ENCODE measurements around the gene SEC63.

The SEC63 gene

DNA sequence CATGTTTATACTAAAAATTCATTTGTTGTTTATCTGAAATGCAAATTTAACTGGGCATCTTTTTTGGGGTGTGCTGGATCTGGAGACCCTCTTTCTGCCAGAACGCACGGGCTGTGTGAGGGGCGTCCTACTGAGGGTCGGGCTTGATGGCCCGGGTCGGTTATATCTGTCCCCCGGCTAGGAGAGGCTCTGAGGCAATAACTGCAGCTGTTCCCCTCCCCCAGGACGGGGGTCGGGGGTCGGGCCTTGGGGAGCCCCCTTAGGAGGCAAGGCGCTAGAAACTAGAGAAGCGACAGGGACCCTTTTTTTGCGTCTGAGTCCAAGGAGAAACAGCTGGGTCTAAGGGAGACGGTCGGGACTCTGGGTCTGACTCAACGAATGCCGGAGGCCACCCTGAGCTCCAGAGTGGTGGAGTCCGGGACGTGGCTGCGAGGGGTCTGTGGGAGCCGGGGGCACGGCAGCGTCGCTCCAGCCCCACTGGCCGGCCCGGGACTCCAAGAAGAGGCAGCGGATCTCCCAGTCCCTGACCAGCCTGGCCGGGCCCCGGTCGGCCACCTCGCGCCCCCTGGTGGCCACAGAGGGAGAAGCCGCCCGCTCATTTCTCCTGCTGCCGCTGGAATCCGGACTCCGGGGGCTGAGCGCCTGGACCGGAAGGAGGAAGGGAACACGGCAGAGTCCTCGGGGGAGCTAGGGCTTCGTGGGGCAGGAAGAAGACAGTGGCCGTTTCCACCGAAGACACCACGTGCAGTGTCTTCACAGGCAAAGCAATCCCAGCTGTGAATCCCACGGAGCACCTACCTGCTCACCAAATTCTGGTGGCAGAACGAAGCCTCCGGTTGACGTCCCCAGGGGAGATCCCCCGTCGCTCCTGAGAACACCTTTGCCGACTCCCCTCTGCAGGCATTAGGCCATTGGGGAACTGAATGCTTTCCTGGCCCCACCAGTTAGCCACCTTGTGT, 109.9 kb downstream of the SEC63 start:
- peak; percentile 72 for DNase-seq

DNA sequence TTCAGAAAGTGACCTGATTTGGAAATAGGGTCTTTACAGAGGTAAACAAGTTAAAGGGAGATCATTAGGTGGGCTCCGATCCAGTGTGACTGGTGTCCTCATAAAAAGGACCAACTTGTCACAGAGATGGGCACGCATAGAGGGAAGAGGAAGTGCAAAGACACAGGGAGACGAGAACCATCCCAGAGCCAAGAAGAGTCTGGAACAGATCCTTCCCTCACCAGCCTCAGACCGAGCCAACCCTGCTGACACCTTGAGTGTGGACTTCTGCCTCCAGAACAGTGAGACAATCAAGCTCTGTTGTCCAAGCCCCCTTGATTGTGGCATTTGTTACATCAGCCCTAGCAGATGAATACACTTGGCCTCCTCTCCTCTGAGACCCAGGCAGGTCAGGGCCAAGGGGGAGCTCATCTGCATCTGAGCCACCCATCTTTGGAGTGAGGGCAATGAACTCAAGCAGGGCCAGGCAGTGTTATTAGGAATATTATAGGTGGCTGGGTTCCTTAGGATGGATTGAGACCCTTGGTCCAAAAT, 111.7 kb downstream of the SEC63 start:
- no peak for DNase-seq

DNA sequence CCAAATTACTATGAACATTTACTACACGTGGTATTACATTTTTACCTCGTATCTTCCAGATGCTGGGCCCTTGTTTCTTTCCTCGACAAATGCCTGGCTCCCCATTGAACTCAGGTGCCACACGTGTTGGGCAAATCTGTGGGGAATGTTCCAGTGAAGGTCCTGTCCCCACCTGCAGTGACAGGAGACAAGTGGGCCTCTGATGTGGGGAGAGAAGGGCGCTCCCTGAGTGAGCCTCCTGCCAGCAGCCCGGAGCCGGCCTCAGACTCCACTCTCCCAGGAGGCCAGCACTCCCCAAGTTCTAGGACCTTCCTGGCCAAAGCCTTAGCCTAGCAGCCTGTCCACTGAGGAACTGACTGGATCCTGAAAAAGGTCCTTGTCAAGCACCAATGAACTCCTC, 112.2 kb downstream of the SEC63 start:
- DNase-seq, result no peak

DNA sequence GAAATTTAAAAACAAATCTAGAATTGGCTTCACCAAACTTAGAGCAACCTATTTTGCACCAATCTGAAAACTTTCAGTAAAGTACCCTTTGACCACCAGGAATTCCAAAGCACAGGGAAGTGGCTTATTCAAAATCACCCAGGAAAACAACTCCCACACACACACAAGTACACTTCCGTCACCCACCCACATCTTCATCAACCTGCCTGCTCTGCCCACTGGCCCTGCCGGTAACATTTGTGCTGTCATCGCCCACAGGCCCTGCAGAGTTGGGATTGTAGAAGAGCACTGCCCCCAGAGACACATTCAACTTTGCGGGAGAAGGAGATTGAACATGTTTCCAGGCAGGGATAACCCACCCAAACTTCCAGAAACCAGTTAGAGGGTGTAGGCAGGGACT, 114.6 kb downstream of the SEC63 start:
- no peak for DNase-seq

DNA sequence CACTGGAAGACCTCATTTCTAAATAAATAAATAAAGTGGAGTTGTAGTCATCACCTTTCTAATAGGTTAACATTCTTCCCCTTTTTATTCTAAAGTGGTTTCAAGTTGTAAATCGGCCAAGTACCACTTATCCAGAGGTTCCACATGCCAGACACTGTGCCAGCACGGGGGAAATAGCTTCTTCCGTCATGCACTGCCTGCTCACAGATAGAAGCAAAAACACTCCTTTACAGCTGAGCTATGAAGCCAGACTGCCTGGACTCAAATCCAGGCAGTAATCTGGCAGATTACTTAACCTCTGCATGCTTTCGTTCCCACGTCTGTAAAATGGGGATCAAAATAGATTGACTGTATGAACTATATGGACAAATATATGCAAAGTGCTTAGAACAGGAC, 116.7 kb downstream of the SEC63 start:
- DNase-seq, result no peak

DNA sequence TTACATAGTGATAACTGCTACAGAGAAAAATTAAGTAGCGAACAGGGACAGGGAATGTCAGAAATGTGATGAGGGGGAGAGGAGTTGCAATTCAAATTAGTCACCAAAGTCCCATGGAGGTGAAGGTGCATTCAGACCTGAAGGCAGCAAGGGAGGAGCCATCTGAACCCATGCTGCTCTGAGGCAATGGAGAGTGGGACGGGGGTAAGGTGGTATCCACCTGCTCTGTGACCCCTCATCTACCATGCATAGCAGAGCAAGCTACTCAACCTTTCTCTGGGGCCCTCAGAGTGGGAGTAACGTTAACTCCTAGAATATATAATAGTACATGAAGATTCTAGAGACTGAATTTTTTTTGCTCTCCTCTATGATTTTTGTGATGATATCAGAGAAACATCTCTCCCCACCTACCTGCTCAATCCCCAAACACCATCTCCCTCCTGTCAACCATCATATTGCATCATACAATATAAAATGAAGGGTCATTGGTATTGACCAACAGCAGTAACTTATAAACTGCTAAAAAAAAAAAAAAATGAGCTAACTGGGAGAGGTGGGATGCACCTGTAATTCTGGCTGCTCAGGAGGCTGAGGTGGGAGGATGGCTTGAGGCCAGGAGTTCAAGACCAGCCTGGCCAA, 117.3 kb downstream of the SEC63 start:
- no peak for DNase-seq

DNA sequence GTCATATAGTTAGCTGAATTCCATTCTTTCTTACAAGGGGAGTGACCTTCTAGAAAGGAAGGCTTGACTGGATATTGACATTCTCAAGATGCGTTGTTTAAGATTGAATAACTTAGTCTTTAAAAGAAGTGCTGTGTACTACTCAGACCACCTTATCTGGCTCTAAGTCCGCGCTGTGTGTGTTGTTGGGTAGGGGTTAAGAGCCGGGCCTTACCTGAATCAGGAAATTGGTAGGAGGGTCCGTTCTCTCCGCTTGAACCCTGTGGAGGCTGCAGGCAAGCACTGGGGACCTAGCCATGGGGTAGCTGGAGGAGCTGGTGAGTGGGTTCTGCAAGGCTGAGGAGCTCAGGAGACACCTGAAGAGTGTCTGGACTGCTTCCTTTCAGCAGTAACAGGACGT, 124.9 kb downstream of the SEC63 start:
- DNase-seq, result no peak

DNA sequence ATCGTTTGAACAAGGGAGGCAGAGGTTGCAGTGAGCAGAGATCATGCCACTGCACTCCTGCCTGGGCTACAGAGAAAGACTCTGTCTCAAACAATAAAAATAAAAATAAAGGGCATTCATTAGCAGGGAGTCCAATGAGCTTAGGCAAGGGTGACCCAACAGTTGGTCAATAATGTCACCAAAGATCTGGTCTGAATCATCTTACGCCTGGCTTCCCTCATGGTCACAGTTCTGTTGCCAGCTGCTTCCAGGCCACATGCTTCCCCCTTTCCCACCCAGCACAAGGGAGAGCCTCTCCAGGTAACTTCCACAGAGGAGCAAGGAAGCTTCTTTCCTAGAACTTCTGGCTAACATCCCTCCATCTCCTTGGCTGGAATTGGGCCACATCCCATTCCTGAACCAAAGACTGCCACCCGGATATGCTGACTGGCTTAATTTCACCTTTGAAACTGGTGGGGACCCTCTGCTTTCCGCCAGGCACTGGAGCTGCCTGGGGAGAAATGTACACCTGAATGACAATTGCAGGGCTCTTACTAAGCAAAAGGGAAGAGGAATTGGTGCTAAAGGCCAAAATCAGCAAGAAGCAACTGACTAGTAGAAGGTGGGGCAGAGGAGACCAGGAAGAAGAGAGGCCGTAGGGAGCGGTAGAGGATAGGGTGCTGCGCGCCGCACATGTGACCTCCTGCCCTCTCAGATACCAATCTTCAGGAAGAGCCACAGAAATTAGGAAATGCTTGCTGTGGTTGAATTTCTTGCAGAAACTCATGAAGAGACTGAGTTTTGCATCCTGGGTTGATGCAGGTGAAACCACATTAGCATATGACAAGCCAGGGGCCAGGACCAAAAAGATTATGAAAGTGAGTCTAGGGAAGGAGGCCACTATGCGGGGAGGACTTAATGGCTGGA, 125.6 kb downstream of the SEC63 start:
- DNase-seq, result no peak

DNA sequence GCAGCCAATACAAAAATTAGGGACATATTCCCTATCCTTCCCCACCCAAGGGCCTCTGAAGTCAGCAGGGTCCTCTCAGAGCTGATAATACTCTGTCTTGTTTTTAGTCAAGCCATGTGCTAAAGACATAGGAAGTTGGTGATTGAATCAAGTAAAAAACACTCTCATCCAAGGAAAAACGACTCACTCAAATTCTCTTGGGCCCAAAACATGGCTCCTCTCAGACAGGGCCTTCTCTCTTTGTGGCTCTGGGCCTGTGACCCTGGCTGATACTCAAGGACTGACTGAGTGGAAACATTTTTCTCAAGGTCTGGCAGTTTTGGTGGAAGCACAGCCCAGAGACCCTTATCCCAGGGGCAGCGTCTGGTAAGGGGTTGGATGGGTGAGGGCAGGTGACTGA, 127.9 kb downstream of the SEC63 start:
- no peak for DNase-seq

DNA sequence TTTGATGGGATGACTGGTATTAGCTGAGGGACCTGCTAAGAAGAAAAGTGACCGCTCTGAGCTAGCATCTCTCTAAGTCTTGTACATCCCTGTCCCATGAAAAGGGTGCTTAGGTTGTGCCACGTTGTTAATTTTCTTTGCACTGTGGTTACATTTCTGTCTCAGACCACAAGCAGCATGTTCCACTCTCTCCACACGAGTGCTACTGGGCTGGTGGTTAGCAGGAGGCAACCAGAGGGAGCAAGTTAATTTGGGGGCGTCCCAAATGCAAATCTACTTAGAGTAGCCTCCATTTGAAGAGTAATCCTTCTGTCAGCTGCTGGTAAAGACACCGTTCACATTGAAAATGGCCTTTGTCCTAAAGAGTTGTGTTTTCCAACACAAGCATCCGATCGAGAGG, 130.5 kb downstream of the SEC63 start:
- no peak for DNase-seq

DNA sequence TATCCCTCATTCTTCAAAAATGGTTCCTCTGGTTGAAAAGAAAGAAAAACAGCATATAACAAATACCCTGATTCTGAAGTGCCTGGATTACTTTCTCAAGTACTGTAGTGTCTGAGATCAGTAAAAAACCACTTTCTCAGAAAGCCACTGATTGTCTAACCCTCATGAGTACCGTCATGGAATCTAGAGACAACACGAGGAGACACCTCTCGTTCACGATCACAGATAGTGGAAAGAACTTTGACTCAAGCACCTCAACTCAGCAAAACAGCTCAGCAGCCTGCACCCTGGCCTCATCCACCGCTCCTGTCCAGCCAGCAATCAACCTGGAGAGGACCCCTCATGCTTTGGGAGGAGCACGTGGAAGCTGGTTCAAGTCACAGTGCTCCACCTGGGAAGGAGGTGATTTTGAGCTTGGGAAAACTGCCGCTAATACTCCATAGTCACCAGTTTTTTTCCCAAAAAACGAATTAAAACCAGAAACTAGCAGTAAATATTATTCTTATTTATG, 134.9 kb downstream of the SEC63 start:
- DNase-seq, result peak; percentile 39

DNA sequence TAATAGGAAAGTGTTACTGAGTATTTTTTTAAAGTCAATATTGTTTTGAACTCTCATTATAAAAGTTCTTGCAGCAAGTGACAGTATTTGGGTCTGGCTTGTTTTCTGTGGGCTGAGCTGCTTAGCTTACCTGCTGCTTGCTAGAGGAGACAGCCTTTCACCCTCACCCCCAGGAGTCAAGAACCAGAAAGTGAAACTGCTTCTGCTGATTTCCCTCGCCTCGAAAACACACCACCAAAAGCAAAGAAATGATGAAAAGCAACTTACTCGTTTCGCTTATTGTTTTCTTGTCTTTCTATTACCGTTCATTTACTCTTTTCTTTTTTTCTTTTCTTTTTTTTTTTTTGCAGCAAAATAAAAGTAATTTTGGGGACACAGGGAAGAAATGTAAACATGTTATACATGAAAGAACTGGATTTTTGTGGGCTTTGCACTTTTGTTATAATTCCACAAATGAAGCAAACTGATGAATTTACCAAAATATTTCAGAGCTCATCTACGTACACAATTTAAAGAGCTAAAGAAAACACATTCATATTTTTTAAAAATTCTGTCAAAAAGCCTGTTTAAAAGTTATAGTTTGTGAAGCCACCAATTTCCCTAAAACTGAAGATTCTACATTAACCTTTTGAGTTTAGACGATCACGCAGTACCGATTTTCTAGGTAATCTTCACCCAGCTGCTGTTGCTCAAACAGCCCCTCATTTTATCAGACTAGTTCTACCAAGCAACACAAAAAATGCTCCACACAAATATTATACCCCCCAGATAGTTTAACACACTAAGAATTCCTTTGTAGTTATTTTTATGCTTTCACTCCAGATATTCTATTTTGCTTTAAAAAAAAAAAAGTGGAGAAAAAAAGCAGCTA, 135.6 kb downstream of the SEC63 start:
- peak; percentile 42 for DNase-seq

DNA sequence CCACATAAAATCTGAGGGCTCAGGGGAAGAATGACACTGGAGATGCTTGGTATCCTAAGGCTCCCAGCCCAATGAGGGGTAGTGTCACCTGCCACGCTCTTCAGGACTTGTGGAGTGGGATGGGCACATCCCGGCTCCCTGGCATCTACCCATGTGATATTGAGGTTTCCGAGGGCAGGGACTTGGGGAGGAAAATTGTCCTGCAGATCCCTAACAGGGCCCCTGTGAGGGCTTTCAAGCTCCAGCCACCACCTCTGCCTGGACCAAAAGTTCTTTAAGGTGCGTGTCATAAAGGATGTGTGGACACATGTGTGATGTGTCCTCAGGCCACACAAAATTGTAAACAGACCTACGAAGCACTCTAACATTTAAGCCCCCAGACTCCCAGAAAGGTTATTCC, 136.4 kb downstream of the SEC63 start:
- DNase-seq, result no peak

DNA sequence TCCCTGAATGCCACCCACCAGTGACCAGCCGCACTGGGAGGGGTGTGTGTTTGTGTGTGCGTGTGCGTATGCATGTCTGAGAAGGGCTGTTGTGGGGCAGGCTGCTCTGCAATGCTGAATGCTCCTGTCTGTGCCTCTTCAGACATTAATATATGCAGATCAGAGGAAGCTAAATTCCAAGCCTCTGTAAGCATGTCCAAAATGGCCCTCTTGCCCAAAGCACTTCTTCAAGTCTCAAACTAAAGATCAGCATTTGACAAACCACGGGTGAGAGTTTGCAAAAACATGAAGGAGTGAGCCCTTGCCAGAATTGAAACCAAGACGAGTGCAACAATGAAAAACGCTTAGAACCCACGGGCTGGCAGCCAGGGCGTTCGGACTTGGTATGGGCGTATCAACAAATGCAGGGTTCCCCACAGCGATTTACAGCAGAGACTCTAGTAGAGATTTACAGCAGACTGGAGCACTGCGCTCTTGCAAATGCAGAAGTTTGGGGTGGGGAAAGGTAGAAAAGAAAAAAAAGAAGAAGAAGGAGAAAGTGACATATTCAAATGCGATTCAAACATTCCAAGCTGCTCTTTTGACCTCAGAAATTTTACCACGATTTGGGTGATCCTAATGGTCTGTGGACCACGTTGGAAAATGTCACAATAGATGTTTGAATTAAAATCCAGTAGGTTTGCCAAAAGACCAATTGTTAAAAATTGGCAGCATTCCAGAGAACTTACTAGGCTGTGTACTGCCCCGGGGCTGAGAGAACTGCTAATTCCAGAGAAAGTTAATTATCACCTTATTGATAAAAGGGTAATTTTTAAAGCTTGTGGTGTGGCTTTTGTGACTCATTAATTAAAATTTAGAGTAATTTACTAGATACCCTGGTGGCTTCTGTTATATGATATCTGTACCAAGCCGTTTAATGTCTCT, 137.4 kb downstream of the SEC63 start:
- DNase-seq, result no peak

DNA sequence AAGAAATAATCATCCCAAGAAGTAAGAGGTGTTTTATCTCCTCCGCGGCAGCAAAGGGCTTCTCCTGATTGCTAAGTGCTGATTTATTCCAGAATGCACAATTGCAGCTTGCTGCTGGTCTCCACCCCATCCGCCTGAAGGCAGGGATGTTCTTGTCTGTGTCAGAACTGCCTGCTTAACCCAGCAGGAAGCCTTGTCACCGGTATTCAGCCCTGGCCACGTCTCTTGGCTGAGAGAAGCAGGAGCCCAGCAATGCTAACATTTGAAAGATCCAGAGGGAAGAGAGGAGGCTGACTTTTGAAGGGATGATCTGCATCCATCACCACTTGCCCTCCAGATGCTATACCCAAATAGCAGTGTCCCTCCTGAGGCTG, 138.1 kb downstream of the SEC63 start:
- no peak for DNase-seq

DNA sequence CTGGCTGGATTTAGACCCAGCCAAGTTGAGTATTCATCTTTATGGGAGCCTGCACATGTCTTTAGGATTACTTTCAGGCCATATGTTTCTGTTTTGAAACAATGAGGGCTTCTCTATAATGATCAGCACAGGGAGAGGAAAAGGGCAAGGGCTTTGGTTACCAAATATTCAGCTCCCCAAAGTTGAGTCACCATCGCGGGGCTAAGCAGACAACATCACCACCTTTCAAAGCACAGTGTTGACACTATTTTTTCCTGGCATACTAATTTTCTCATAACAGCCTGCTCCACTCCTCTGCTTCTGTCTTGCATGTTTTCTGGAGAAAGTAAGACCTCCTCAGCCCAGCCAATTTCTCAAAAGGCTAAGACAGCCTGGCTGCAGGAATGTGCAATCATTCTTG, 138.8 kb downstream of the SEC63 start:
- DNase-seq, result peak; percentile 30

DNA sequence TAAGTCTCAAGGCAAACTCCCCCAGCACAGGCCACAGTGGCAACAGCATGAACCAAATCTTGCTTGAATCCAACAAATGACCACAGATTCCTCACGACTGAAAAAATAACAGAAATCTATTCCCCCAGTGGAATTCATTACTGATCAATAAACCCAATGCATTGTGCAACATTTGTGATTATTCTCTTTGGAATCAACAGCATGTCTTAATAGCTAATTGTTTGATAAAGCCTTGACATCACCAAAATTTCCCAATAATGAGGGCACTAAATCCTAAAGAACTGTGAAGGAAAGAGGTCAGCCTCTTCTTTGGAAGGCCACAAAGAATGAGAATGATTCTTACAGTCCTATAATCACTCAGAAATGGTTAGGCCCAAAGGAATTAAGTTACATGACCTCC, 139.7 kb downstream of the SEC63 start:
- DNase-seq, result no peak

DNA sequence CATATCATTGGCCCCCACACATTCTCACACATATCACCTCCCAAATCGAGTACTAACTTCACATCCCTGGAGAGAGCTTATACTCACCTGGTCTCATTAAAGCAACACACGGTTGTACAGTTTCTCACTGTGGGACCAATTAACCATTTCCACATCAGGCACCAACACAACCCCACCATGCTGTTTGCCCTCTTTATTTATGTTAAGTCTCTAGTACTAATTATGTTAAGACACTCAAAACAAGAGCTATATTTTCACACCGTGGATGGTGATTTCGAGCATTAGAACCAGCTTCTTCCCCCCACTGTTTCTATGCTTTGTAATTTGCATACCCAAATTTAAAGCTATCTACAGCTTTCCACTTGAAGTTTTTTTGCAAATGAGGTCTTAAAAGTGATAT, 140.2 kb downstream of the SEC63 start:
- DNase-seq, result no peak

Measured in activated T-cell treated with anti-CD3 and anti-CD28 coated beads for 4 hours (primary cell).